Limb (tissue), 2 donors: ENCODE results near the gene LRRC8E.

ENCODE experiments used
- DNase-seq, 2 donors: peaks; one replicate each; pipeline ENCODE4 v3.0.0-alpha.2; 2016; ENCODE audit errors: extremely low spot score in 2 of 2

LRRC8E gene

DNA sequence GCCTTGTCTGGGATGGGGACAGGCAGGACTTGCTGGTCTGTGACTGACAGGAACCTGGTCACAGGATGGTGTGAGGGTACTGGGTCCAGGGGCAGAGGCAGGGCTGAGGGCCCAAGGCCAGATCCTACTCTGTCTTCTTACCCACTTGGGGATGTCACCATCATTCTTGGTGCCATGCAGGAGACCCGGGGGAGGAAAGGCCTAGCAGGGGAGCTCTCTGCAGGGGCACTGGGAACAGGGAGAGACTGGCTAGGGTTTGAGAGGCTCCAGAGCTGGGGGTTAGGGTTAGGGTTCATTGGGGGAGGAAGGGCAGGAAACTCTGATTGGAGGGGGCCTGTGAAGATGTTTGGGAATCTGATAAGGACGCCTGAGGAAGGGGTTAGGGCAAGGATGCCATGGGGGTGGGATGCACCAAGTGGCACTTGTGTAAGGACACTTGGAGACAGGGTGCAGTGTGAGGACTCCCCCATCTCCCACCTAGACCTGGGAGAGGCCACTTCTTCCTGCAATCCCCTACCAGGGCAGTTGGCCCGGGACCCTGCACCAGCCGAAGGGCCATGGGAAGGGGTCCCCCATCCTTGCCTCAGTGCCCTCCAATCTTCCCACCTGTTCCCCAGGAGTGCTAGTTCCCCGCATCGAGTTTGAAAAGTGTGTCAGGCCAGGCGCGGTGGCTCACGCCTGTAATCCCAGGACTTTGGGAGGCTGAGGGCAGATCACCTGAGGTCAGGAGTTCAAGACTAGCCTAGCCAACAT lies 21.0 kb upstream of the LRRC8E start:
- no peak for DNase-seq

DNA sequence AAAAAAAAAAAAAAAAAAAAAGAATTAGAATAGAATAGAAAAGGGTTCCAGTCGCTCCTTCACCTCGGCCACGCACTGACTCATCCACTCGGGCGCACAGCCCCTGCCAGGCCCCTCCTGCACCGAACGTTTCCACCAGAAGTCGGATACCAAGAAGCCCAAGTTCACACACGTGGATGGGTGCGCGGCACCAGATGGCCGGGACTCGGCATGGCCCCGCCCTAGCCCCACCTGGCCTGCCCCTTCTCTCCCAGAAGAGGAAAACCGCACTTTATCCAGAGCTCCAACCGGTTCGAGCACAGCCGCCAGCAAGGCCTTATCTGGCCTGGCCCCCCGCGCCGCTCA lies 20.0 kb upstream of the LRRC8E start:
- no peak for DNase-seq

DNA sequence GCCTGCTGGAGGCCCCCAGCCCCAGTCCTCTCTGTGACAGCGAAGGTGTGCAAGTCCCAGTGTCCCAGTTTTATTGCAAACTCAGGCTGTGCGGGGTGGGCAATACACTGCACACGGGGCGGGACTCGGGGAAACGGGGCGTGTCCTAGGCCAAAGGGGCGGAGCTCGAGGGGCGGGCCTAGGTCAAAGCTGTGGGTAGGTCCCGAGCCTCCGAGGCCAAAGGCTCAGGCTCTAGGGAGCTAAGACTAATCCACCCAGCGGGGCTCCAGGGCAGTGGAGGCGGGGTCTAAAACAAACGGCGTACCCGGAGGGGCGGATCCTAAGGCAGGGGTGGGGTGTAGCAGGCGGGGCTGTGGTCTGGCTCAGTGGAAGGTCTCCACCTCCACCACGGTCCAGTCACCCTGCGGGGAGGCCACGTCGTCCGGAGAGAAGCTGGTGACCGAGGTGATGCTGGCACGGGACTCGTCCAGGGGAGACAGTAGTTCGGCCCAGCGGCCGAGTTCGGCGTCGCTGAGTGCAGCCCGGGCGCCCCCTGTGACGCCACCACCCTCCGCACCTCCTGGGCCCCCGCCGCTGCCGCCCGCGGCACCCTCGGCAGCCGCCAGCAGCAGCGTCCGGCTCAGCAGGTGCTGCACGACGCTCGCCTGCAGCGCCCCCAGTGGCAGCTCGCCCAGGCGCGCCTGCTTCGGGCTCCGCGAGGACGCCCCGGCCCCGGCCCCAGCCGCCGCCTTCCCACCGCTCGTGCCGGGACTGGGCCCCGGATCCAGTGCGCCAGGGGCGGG lies 19.4 kb upstream of the LRRC8E start:
- DNase-seq, result peak; percentile 76 to 86

DNA sequence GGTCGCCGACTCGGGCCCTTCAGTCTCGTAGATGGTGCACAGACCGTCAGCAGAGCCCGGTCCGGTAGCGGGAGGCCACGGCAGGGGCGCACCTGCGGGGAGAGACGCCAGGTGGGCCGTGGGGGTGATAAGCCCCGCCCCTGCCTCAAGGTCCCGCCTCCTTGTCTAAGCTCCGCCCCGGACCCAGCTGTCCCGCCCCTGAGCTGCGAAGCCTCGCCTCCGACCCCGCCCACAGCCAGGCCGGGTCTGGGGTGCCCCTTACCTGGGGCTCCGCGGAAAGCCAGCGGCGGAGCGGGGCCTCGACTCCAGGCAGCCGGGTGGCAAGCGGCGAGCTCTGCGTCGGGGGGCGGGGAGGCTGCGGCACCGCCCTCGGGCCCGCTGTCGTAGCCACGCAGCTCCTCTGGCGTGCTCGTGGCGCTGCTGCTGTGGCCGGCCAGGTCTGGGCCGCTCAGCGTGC lies 18.8 kb upstream of the LRRC8E start:
- DNase-seq, result peak in 1 of 2 donors; percentile 85

DNA sequence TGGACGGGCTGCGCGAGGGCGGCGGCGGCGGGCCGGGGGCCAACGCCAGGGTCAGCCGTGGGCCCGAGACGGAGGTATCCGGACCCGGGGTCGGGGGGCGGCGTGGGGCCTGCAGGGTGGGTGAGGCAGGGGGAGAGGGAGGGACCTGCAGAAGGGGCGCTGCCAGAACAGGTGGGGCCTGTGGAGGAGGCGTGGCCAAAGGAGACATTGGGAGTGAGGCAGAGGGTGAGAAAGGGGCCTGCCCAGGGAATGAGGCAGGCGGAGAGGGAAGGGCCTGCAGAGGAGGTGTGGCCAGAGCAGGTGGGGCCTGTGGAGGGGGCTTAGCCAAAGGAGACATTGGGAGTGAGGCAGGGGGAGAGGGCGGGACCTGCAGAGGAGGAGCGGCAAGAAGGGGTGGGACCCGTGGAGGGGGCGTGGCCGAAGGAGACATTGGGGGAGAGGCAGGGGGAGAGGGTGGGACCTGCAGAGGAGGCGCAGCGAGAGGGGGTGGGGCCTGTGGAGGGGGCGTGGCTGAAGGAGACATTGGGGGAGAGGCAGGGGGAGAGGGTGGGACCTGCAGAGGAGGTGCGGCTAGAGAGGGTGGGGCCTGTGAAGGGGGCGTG lies 18.3 kb upstream of the LRRC8E start:
- DNase-seq, result peak; percentile 57 to 83

DNA sequence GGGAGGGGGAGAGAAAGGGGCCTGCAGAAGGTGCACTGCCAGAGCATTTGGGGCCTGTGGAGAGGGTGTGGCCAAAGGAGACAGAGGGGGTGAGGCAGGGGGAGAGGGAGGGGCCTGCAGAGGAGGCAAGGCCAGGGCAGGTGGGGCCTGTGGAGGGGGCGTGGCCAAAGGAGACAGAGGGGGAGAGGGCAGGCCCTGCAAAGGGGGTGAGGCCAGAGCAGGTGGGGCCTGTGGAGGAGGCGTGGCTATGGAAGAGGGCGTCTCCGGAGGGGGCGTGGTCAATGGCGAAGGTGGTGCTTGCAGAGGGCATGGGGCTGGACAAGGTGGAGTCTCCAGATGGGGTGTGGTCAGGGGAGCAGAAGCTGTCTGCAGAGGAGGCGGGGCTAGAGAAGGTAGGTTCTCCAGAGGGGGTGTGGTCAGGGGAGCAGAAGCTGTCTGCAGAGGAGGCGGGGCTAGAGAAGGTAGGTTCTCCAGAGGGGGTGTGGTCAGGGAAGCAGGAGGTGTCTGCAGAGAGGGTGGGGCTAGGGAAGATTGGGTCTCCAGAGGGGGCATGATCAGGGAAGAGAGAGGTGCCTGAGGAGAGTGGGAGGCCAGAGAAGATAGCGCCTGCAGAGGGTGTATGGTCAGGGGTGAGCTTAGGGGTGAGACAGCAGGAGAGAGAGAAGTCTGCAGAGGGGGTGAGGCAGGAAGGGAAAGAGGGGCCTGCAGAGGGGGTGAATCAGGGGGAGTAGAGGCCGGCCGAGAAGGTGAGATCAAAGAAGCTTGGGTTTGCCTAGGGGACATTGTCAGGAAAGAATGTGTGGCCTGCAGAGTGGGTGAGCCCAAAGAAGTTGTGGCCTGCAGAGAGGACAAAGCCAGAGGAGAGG lies 17.5 kb upstream of the LRRC8E start:
- DNase-seq, result peak in 1 of 2 donors; percentile 75

DNA sequence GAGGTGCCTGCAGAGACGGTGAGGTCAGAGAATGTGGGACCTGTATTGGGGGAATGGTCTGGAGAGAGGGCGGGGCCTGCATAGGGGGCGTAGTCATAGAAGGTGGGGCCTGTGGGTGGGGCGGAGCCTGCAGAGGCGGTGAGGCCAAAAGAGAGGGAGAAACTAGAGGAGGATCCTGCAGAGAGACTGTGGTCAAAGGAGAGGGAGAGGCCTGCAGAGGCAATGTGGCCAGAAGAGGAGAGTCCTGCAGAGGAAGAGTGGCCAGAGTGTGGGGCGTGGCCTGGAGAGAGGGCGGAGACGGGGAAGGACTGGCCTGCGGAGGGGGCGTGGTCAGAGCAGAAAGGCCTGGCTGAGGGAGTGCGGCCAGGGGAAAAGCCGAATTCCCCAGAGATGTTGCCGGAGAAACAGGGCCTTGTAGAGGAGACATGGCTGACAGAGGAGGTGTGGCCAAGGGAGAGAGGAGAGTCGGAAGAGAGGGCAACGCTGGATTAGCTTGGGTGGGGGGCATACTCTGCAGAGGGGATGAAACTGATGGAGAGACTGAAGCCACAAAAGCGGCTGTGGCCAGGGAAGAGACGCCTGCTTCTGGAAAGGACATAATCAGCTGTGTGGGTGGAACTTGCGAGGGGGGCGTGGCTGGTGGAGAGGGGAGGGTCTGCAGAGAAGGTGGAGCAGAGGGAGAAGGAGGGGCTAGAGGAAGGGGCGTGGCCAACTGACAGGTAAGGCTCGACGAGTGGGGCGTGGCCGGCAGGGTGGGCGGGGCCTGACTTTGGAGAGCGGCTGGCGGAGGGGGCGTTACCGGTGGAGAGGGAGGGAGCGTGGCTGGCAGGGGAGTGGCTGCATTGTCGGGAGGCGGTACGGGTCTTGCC lies 16.6 kb upstream of the LRRC8E start:
- peak; percentile 71 to 87 for DNase-seq

DNA sequence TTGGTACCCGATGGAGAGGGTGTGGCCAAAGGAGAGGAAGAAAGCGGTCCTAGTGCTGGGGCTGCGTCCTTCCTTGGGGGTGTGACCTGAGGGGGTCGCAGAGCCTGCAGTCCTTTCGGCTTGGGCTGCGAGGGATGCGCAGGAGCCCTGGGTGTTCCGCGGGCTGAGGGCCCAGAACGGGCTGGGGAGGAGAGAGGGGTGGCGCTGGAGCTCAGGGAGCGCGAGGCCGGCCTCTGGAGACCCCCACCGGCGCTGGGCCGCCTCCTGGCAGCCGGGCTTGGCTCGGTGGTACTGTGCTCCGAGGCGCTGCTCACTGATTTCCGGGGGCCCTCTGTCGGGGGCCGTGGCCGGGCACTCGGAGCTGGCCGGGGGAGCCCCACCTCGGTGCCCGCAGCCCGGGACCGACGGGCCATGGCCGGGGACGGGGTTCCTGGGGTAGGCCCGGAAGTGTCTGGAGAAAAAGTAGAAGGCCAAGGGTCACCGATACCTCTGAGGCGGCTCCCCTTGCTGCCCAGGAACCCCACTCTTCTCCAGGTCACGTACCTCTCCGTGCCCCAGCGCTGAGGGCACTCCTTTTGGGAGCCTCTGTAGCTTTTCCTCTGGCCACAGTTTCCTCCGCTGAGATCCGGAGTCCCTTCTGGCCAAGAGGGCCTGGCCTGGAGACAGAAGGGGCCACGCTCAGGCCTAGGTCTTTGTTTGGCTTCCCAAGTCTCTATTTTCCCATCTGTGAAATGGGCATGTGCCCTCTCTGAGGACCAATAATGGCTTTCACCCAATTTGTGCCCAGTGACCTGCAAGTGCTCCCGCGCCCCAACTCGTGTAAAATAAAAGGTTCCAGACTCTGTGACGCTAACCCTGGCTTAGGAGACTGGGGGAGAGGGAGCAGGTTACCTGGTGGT lies 15.8 kb upstream of the LRRC8E start:
- DNase-seq, result no peak

DNA sequence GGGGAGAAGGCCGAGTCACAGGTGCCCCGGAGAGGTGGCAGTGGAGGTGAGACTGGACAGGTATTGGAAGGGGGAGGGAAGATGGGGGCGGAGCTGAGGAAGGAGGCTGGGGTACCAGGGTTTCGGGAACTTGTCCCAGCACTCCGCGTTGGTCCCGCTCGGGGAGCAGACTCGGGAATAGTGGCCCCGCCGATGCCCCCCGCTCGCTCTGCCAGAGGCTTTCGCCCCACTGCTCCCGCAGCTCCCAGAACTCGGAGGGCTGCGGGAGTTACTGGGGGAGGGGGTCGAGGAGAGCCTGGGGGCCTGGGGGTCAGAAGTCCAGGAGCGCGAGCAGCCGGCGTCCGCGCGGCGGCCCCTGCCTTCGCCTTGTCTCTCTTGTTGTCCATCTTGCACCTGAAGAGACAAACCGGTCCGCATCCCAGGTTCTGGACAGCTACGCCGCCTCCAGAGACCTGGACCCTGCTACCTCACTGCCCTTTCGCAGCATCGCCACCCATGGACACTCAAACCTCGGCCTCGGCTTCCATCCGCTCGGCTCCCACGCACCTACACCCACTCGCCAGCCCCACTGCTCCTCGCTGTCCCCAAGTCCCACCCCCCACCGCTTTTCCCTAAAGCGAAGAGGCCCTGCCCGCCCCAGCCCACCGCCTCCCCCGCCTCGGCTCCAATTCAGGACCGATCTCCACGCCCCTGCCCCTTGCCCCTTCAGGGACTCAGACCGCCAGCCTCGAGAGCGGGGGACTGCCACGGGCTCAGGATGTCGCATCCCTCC lies 14.8 kb upstream of the LRRC8E start:
- DNase-seq, result peak in 1 of 2 donors; percentile 43

DNA sequence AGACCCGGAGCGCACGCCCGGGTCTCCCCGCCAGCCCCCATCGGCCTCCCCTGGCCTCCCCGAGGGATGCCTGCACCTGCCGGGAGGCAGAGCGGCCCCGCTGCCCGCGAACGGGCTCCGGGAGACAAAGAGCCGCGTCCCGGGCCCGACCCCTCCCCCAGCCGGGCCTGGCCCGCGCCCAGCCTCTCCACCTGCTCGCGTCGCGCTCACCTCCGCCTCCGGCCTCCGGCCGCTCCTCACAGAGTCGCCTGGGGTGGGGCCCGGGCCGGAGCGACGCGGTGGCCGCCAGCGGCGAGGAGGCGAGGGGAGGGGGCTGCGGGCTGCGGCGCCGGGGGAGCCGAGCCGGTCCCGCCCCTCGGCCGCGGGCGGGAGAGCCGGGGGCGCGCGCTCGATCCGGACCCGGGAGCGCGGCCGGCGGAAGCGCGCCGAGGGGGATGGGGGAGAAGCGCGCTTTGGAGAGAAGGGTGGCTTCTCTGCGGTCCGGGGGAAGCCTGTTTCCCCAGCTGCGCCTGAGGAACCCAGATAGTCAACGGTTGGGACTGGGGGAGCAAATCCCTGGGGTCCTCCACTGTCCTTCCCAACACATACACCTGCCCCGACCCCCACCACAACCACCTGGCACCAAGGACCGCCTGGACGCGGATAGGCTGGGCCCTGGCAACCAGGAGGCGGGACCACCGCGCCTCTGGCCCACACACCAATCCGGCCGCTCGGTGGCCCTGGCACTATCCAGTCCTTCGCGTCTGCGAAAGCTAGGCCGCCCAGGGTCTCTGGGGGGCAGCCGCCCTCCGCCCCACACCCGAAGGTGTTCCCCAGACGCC lies 14.0 kb upstream of the LRRC8E start, which contains the start of gene PRR36:
Gene PRR36 (minus strand): TSS at position 315 of the 821 bp plus-strand sequence. CDS start 701 bp downstream, outside the sequence.
- peak in 1 of 2 donors; percentile 85 for DNase-seq

DNA sequence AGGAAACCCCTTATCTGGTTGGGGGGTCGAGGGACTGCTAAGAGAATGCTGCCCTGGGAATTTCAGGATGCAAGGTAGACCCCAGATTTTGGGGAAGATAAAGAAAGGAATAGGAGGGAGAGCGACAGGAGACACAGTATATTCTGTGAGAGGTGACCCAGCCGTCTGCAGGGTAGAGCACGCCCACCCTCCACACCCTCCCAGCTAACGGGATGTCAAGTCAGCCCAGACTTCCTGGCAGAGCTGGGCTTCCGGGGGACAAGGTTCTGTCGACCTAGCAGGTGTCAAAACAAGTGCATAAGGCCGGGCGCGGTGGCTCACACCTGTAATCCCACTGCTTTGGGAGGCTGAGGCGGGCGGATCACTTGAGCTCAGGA lies 13.4 kb upstream of the LRRC8E start:
- no peak for DNase-seq

DNA sequence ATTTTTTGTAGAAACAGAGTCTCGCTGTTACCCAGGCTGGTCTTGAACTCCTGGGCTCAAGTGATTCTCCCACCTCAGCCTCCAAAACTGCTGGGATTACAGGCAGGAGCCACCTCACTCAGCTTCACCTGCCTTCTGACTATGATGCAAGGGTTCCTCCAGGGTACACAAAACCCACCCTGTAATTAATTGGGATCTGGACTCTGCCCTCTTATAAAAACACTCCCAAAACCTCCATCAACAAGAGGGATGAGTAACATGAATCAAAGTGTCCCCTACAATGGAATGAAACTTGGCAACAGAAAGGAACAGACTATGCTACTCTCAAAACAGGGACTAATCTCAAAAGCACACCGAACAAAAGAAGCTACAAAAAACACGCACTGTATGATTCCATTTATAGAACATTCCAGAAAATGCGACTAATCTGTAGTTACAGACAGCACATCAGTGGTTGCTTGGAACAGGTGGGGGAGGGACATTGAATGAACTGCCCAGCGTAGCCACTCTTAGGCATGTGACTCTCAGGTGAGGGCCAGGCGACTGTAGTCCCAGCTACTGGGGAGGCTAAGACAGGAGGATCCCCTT lies 11.0 kb upstream of the LRRC8E start:
- no peak for DNase-seq

DNA sequence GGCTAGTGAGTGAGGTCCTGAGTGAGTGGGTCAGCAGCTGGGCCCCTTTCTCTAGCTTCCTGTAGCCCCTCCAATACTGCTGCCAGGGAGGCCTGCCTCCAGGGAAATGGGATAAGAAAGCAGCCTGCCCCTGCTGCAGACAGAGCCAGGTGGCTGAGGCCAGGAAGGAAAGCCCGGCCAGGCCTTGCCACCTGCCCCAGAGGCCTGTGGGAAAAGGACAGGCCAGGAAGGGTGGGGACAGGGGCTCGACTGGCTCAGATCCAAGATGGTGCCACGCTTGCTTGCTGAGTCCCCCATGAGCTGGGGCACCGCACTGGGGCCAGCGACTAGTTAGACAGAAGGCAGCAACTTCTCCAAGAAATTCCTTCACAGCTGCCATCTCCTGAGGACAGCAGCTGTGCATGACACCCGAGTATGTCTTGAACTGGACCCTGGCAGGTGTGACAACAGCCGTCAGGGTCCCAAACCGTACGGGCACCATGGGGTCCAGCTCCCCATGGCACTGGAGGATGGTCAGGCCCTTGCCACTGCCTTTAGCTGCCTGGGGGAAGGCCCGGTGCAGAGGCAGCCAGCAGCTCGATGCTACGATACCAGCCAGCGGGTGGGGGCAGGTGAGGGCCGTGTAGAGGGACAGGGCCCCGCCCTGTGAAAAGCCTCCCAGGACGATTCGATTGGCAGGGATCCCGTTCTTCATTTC lies 9.1 kb upstream of the LRRC8E start:
- DNase-seq, result peak in 1 of 2 donors; percentile 43

DNA sequence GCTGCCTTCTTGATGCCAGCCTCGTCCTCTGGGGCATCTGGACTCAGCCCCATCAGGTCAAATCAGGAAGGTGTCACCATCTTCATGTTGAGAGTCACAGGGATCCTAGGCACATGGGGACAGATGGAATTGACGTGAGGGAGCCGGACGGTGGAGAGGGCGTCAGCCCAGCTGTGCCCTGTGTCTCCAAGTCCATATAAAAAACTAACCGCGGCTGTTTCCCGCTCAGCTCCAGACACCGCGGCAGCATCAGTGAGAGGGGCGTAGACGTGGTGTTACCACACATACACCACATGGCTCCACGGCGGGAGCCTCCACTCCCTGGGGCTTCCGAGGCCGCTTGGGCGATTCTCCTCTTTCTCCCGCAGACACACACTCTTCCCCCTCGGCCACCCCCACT lies 8.5 kb upstream of the LRRC8E start:
- peak in 1 of 2 donors; percentile 38 for DNase-seq

DNA sequence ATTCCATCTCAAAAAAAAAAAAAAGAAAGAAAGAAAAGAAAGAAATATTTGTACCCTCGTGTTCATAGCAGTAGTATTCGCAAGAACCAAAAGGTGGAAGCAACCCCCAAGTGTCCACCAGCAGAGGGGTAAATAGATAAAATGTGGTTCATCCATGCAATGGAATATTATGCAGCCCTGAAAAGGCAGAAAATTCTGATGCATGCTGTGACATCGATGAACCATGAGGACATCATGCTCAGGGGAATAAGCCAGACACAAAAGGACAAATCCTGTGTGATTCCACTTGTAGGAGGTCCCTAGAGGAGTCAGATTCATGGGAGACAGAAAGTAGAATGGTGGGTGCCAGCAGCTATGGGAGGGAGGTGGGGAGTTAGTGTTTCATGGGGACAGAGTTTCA lies 6.4 kb upstream of the LRRC8E start:
- DNase-seq, result no peak

DNA sequence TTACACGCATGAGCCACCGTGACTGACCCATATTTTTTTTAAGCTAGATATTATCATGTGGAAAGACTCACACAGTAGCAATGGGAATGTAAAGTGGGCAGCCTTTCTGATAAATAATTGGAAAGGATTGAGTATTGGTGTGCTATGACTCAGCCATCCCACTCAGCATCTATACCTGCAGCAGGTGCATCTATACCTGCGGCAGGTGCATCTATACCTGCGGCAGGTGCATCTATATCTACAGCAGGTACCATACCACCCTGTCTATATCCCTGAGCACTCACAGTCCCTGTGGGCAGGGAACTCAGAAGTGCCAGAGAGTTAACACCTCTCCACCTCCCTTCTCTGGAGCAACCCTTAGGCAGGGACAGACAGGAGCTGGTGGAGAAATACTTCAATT lies 5.2 kb upstream of the LRRC8E start:
- no peak for DNase-seq
